GM23248 (cell line): Measurements from ENCODE around the gene ZHX3. TPM values are rescaled to one million over a fixed set of nuclear protein-coding genes. Genes with fewer than 3 reads are reported as not detected.

Experiments used
- DNase-seq: peaks from one replicate; pipeline ENCODE4 v3.0.0-alpha.2; 2015
- H2AFZ ChIP-seq: fragments of 200-600 bp; sonication (generic); 2 replicates; pipeline ENCODE4 v1.6.1; 2016; ENCODE audit warnings: antibody characterized with exemption
- H3F3A ChIP-seq: fragments of 200-600 bp; sonication (generic); 2 replicates; pipeline ENCODE4 v1.6.1; 2016; ENCODE audit warnings: mild to moderate bottlenecking, antibody characterized with exemption, mixed run types; ENCODE audit not compliant: insufficient read depth
- H3K27ac ChIP-seq: fragments of 200-600 bp; sonication (generic); 2 replicates; pipeline ENCODE4 v1.5.1; 2016; ENCODE audit warnings: mild to moderate bottlenecking
- H3K27me3 ChIP-seq: fragments of 200-600 bp; sonication (generic); replicated peaks from 2 replicates; pipeline ENCODE4 v1.6.1; 2016; ENCODE audit warnings: mild to moderate bottlenecking; ENCODE audit not compliant: insufficient read depth
- H3K36me3 ChIP-seq: fragments of 200-600 bp; sonication (generic); 2 replicates; pipeline ENCODE4 v1.6.1; 2016; ENCODE audit warnings: low read depth, mild to moderate bottlenecking
- H3K4me1 ChIP-seq: fragments of 200-600 bp; sonication (generic); 2 replicates; pipeline ENCODE4 v1.6.1; 2016; ENCODE audit warnings: mild to moderate bottlenecking; ENCODE audit not compliant: insufficient read depth
- H3K4me2 ChIP-seq: fragments of 200-600 bp; sonication (generic); one replicate; pipeline ENCODE4 v1.6.1; 2016; ENCODE audit warnings: mild to moderate bottlenecking; ENCODE audit not compliant: unreplicated experiment
- H3K4me3 ChIP-seq: fragments of 200-600 bp; sonication (generic); 2 replicates; pipeline ENCODE4 v1.5.1; 2016; ENCODE audit warnings: mild to moderate bottlenecking
- H3K79me2 ChIP-seq: fragments of 200-600 bp; sonication (generic); 2 replicates; pipeline ENCODE4 v1.6.1; 2016; ENCODE audit warnings: mild to moderate bottlenecking; ENCODE audit not compliant: insufficient read depth
- H3K9ac ChIP-seq: fragments of 200-600 bp; sonication (generic); 2 replicates; pipeline ENCODE4 v1.6.1; 2016; ENCODE audit warnings: mild to moderate bottlenecking
- H3K9me2 ChIP-seq: fragments of 200-600 bp; sonication (generic); 2 replicates; pipeline ENCODE4 v1.6.1; 2016; ENCODE audit warnings: mixed run types, mild to moderate bottlenecking, moderate library complexity; ENCODE audit not compliant: insufficient read depth
- H3K9me3 ChIP-seq: fragments of 200-600 bp; sonication (generic); one replicate; pipeline ENCODE4 v1.6.1; 2017; ENCODE audit warnings: low read depth
- H4K20me1 ChIP-seq: fragments of 200-600 bp; sonication (generic); 2 replicates; pipeline ENCODE4 v1.6.0; 2016; ENCODE audit not compliant: insufficient read depth
- EZH2 ChIP-seq: fragments of 200-600 bp; sonication (generic); IDR thresholded peaks from 2 replicates; pipeline ENCODE4 v1.6.1; 2018; ENCODE audit warnings: antibody characterized with exemption, mild to moderate bottlenecking; ENCODE audit not compliant: insufficient read depth, poor library complexity, severe bottlenecking
- EZH2phosphoT487 ChIP-seq: fragments of 200-600 bp; sonication (generic); IDR thresholded peaks from 2 replicates; pipeline ENCODE4 v1.6.1; 2018; ENCODE audit warnings: antibody characterized with exemption, moderate library complexity, mild to moderate bottlenecking, low read depth; ENCODE audit not compliant: insufficient read depth
- WGBS, 2 experiments: methylation state at CpG; one replicate each; pipeline ENCODE4 v1.1.6; 2015 to 2017; ENCODE audit warnings: low lambda C conversion rate in 2 of 2, low coverage in 1 of 2; ENCODE audit errors: missing lambda C conversion rate in 2 of 2; 5-methylcytosine and 5-hydroxymethylcytosine counted together
- in situ Hi-C: fragments of 300-500 bp; cut with MboI; formaldehyde crosslinking; loops from 2 replicates; pipeline ENCODE4 v1.15.0; 2020
- microRNA-seq: library from miRNA; unstranded; fragments of <30 nt; microRNA quantifications from one replicate; pipeline ENCODE4, GENCODE V29; 2016; ENCODE audit warnings: borderline number of aligned reads
- polyA plus RNA-seq: library from polyadenylated mRNA; unstranded; fragments of >200 nt; fragmentation: Nextera tagmentation; extraction: Ambion mirVana; gene quantifications from 2 replicates; pipeline ENCODE4 v1.2.1, GENCODE V29; 2016
- small RNA-seq: library from RNA; depleted of rRNA; stranded (forward); fragments of <200 nt; gene quantifications from one replicate; pipeline ENCODE3, GENCODE V24; 2014; ENCODE audit warnings: low read depth, low replicate concordance
- total RNA-seq: library from RNA; depleted of rRNA; stranded (reverse); fragments of >200 nt; shearing (Covaris generic); gene quantifications from 2 replicates; pipeline ENCODE4 v1.2.3, GENCODE V29; 2014; rRNA removed

Gene ZHX3
- total and polyA plus RNA-seq, 2 experiments from 2014 or later: 9.8 to 38.5 TPM

DNA sequence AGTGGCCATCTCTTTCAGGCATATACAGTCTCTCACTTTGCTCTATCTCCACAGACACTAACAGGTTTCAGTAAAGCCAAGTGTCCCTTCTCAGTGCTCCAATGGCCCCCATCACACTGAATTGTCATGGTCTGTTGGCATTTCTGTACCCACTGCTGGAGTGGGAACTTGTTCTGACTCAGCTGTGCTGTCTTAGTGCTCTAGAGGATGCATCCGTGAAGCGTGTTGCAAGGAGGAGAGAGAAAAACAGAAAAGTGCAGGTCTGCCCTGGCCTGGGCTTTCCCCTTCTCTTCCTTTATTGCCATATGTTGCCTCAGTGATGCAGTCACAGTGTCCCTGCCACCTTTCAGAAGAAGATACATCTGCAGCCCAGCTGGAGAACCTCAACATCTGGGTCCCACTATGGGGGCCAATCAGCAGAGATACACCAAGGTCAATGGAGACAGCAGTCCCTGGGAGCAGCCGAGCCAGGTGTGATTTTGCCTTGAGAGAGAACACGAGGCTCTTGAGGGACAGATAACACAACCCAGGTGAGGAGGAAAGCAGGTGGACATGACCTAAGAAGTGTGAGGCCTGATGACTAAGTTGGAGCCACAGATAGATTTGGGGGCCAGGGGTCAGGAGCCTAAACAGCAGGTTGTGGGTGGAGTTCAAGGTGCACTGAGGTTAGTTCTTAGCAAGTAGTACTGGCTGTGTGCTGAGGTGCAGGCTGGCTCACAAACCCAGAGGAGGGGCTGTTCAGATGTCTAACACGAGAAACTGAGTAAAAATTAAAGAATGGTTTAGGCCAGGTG, 185.7 kb downstream of the ZHX3 start:
- no peaks in the 10 kb centered on the region for H3K9me3 ChIP-seq
- H3K4me2 ChIP-seq: no peak overlapping the region
- H3K9me2 ChIP-seq: no peaks in the 10 kb centered on the region
- H3K4me1 ChIP-seq: no peaks in the 10 kb centered on the region
- no peaks in the 10 kb centered on the region for H3K79me2 ChIP-seq
- H2AFZ ChIP-seq: no peak overlapping the region
- no peak for DNase-seq
- H3F3A ChIP-seq: no peaks in the 10 kb centered on the region
- H3K9ac ChIP-seq: no peak overlapping the region
- H3K27me3 ChIP-seq: no peaks in the 10 kb centered on the region
- H3K36me3 ChIP-seq: peaks cover 4% of the 10 kb centered on the region; the same call in 1 of the 2 replicates
- no peak overlapping the region for H3K27ac ChIP-seq
- TF ChIP-seq EZH2 (no peak), EZH2phosphoT487 (no peak)
- in situ Hi-C loops: no loop called here
- H4K20me1 ChIP-seq: no peaks in the 10 kb centered on the region
- 79 to 80% methylated on average over 5 of the region's 5 CpGs for WGBS, 2 experiments
- no peak overlapping the region for H3K4me3 ChIP-seq

Small RNAs within 50 kb of the gene (microRNA-seq; reads per million reads assigned to microRNA genes)
- gene MIR6871: not detected

Small RNAs within 50 kb of the gene (small RNA-seq; reads per million reads assigned to genes)
- gene AL022394.1: not detected
- gene MIR6871: not detected
- not detected for gene RN7SL615P

Other genes with a start within 250 kb of the ZHX3 start
- gene PLCG1, start 180.2 kb downstream of the ZHX3 start, total RNA-seq: 29.8 and 32.6 TPM in 2 replicates
- gene PLCG1, start 180.2 kb downstream of the ZHX3 start, polyA plus RNA-seq: 4.8 and 8.3 TPM in 2 replicates
- gene LPIN3, start 23.1 kb upstream of the ZHX3 start, total RNA-seq: 11.1 and 11.5 TPM in 2 replicates
- gene LPIN3, start 23.1 kb upstream of the ZHX3 start, polyA plus RNA-seq: 13.0 and 14.5 TPM in 2 replicates
- 0.13 TPM in 1 of 2 replicates, not detected in the other for gene EMILIN3, start 49.1 kb upstream of the ZHX3 start, total RNA-seq
- gene EMILIN3, start 49.1 kb upstream of the ZHX3 start, polyA plus RNA-seq: 0.11 TPM in 1 of 2 replicates, not detected in the other